ENCODE data around the gene BBIP1.

DNA sequence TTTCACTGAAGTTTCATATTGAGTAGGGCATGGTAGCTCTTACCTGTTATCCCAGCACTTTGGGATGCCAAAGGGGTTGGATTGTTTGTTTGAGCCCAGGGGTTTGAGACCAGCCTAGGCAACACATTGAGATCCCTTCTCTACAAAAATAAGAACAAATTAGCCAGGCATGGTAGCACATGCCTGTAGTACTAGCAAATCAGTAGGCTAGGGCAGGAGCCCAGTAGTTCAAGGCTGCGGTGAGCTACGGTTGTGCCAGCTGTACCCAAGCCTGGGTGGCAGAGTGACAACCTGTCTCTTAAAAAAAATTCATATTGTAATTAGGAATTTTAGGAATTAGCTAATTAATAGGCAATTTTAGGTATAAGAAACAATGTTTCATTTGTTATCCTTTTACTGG lies 18.0 kb downstream of the BBIP1 start:
- TF ChIP-seq POLR2AphosphoS5 (IDR thresholded peaks at IDR 0.05; ENCODE audit: low read depth) (no peak), CREB1 (CRISPR knock-in tag; IDR thresholded peaks at IDR 0.05; ENCODE audit: low read depth) (no peak)
- TF ChIP-seq, protein P1, sequence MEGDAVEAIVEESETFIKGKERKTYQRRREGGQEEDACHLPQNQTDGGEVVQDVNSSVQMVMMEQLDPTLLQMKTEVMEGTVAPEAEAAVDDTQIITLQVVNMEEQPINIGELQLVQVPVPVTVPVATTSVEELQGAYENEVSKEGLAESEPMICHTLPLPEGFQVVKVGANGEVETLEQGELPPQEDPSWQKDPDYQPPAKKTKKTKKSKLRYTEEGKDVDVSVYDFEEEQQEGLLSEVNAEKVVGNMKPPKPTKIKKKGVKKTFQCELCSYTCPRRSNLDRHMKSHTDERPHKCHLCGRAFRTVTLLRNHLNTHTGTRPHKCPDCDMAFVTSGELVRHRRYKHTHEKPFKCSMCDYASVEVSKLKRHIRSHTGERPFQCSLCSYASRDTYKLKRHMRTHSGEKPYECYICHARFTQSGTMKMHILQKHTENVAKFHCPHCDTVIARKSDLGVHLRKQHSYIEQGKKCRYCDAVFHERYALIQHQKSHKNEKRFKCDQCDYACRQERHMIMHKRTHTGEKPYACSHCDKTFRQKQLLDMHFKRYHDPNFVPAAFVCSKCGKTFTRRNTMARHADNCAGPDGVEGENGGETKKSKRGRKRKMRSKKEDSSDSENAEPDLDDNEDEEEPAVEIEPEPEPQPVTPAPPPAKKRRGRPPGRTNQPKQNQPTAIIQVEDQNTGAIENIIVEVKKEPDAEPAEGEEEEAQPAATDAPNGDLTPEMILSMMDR (conservative IDR thresholded peaks at IDR 0.05; ENCODE audit: low read depth in 2 of 2), result no peak

Measured in GM23338 (cell line).